Right lobe of liver (tissue), 4 donors: ENCODE data around the gene PTPN1.

Experiments used
- CTCF ChIP-seq, 4 donors: fragments of 200-600 bp in 3 of 4; fragments of 450-650 bp in 1 of 4; IDR thresholded peaks; one replicate each; pipeline versions ENCODE4 v1.5.1 to v1.8.0; 2016 to 2022; ENCODE audit warnings: antibody characterized with exemption in 4 of 4, mild to moderate bottlenecking in 2 of 4
- POLR2A ChIP-seq: fragments of 450-650 bp; IDR thresholded peaks from one replicate; pipeline ENCODE4 v1.6.1; 2017; ENCODE audit warnings: antibody characterized with exemption, mild to moderate bottlenecking
- donor health status: DM: no; HTN: no; CAD: no.
- donor health status: DM: no; HTN: no; CAD: no.
- donor health status: DM: no; HTN: yes; CAD: no.

- TF ChIP-seq POLR2A (no peak), CTCF (IDR thresholded peaks at IDR 0.05) (no peak)
Observed at GRCh38 chr20:50585678-50586077, 75.5 kb downstream of the PTPN1 start.
